GM19372 (cell line): Measurements from ENCODE around the gene CCHCR1.

Experiments
- ATAC-seq: cut with Tn5 transposase; IDR thresholded peaks from one replicate; pipeline ENCODE4 v1.9.1; 2021; ENCODE audit warnings: mild to moderate bottlenecking, low read depth, moderate library complexity; ENCODE audit not compliant: unreplicated experiment

The CCHCR1 gene

GRCh38 chr6:31113861-31114540 lies 43.6 kb downstream of the CCHCR1 start:
- ATAC-seq = no peak

- ATAC-seq = no peak
Measured at GRCh38 chr6:31112478-31112877, 45.1 kb downstream of the CCHCR1 start, which contains the start of gene C6orf15. Gene C6orf15 (minus strand): TSS chr6:31112575. CDS start chr6:31112555, 20 bp downstream.

GRCh38 chr6:31111712-31112111 lies 45.9 kb downstream of the CCHCR1 start:
- ATAC-seq = no peak

- ATAC-seq = no peak
Measured at GRCh38 chr6:31110825-31111582, 46.6 kb downstream of the CCHCR1 start.

- ATAC-seq = no peak
Measured at GRCh38 chr6:31107052-31107451, 50.5 kb downstream of the CCHCR1 start.

- ATAC-seq = no peak
Measured at GRCh38 chr6:31103136-31103535, 54.5 kb downstream of the CCHCR1 start.

GRCh38 chr6:31098449-31098938 lies 59.1 kb downstream of the CCHCR1 start:
- ATAC-seq = no peak

- ATAC-seq = no peak
Measured at GRCh38 chr6:31096656-31097055, 60.9 kb downstream of the CCHCR1 start.

GRCh38 chr6:31096215-31096614 lies 61.4 kb downstream of the CCHCR1 start:
- no peak for ATAC-seq

GRCh38 chr6:31094389-31094881 lies 63.2 kb downstream of the CCHCR1 start:
- ATAC-seq = no peak

- ATAC-seq = no peak
Measured at GRCh38 chr6:31092769-31093505, 64.7 kb downstream of the CCHCR1 start.
